GM12892 (cell line): ENCODE measurements around the gene C10orf67.

Experiments used
- POLR2A ChIP-seq: IDR thresholded peaks from 2 replicates; pipeline ENCODE4 v1.6.1; 2011; ENCODE audit warnings: low read depth, low read length, control low read depth
- POLR2AphosphoS5 ChIP-seq: IDR thresholded peaks from 2 replicates; pipeline ENCODE4 v1.6.1; 2011; ENCODE audit warnings: low read depth, low read length, control low read depth

DNA sequence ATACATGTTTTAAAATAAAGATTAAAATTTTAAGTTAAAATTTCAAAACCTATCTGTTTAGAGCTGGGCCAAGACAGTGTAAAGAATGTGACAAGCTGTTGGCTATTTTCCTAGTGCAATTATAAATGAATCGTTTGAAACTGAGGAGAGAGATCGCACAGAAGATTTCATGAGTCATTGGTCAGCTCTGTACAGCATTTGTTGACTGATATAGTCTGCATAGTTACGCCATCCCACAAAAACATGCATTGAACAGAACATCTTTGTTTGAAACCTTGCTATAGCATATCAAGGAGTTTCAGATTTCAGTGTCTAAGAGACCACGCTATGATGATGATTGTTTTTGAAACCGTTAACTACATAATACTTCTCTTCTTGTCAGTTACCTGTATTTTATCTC lies 1.3 kb upstream of the C10orf67 start:
- TF ChIP-seq POLR2A (no peak), POLR2AphosphoS5 (no peak)
